ENCODE measurements around the gene CSNK2A2. TPM values are rescaled to one million over a fixed set of nuclear protein-coding genes. Genes with fewer than 3 reads are reported as not detected.
A peak's percentile ranks its signal among the peaks of the same experiment; 100 is the strongest.

CSNK2A2 gene
- total and polyA plus RNA-seq, 10 of the 15 experiments (the other 5 are each of a cell fraction or from before 2014, with no cell fraction given) = 17.4 to 79.1 (median 29.4) TPM

GRCh38 chr16:58127033-58127556, 70.8 kb downstream of the CSNK2A2 start:
- in situ Hi-C loops (cut with MboI) = loop anchor here (5.0 kb wide), 1 partner anchor 105 kb away; no protein-coding TSS in a partner anchor
- Histone ChIP-seq H3K27ac (ENCODE audit: control insufficient read depth, insufficient read depth) (no peak overlapping the region), H3K36me3 (ENCODE audit: control insufficient read depth in 2 of 2, insufficient read depth in 2 of 2, low read length in 1 of 2) (peaks cover 0 to 4% of the 10 kb centered on the region in 2 experiments; a peak in 1 of 4 replicates), H3K27me3 (replicated peaks in 1 of 2; ENCODE audit: control insufficient read depth in 2 of 2, insufficient read depth in 2 of 2, low read length in 1 of 2) (no peaks in the 10 kb centered on the region), H3K4me1 (ENCODE audit: control insufficient read depth, insufficient read depth, low read length) (peaks cover 16% of the 10 kb centered on the region), H3K4me2 (ENCODE audit: control insufficient read depth, insufficient read depth) (peak overlapping the region; percentile 99), H3K4me3 (peak overlapping the region; percentile 85), H4K20me1 (ENCODE audit: control insufficient read depth, insufficient read depth) (peaks cover 5% of the 10 kb centered on the region; the same call in 1 of the 2 replicates), H3K9ac (ENCODE audit: control insufficient read depth, insufficient read depth, low read length) (peak overlapping the region; percentile 4; the same call in 1 of the 2 replicates), H3K79me2 (ENCODE audit: control insufficient read depth, insufficient read depth, low read length) (peaks cover 54% of the 10 kb centered on the region), H3K9me3 (replicated peaks; ENCODE audit: control insufficient read depth, insufficient read depth, low read length) (no peaks in the 10 kb centered on the region), H2AFZ (ENCODE audit: control insufficient read depth, low read depth, low read length) (no peak overlapping the region)
- intact Hi-C loops (cut with micrococcal nuclease; ENCODE audit: unreplicated experiment) = loop anchor here (5.0 to 10.0 kb wide), 2 partner anchors 180 to 682 kb away; partner anchors contain the start of genes CIAPIN1 and COQ9
- ChIA-PET RAD21 (ENCODE audit: unreplicated experiment) (interaction anchor here (0.7 to 6.6 kb wide), 15 partner anchors 24 to 180 kb away, joined by 3 to 30 read pairs (median 4); partner anchors contain the start of genes MMP15, USB1 and ZNF319), POLR2A (interaction anchor here (0.5 to 0.9 kb wide), 5 partner anchors 25 to 242 kb away, joined by 3 to 7 read pairs (median 4); no protein-coding TSS in a partner anchor), SMC1A (ENCODE audit: uncharacterized antibody, unreplicated experiment) (interaction anchor here (0.7 to 3.9 kb wide), 23 partner anchors 18 to 268 kb away, joined by 3 to 25 read pairs (median 4); a partner anchor contains a TSS), CTCF (interaction anchor here (0.8 to 13.7 kb wide), 21 partner anchors 8 to 228 kb away, joined by 3 to 186 read pairs (median 5); partner anchors contain the start of gene ZNF319)
- peak; percentile 52 for ATAC-seq
- DNase-seq (ENCODE audit: low read depth, low spot score) = no peak
- no peak for FAIRE-seq
- BruUV-seq (replicated peaks) = TSS peak; percentile 57
- 40% methylated on average over 7 of the region's 7 CpGs for WGBS (ENCODE audit: insufficient coverage, insufficient replicate concordance, low lambda C conversion rate, missing lambda C conversion rate)
- TF ChIP-seq ZNF592 (IDR thresholded peaks at IDR 0.05) = no peak
- no peak for TF ChIP-seq PAX8 (IDR thresholded peaks at IDR 0.05)
- no peak for TF ChIP-seq RFX5 (IDR thresholded peaks at IDR 0.05; ENCODE audit: low read depth, low read length)
- no peak for TF ChIP-seq CHD4 (IDR thresholded peaks at IDR 0.05)
- TF ChIP-seq RELA (IDR thresholded peaks at IDR 0.05; ENCODE audit: borderline replicate concordance, partially characterized antibody) = no peak
- peak; percentile 31 for TF ChIP-seq RAD21 (IDR thresholded peaks at IDR 0.05; ENCODE audit: insufficient read depth, low read depth, low read length)
- TF ChIP-seq BACH1 (IDR thresholded peaks at IDR 0.05; ENCODE audit: borderline replicate concordance) = no peak
- peak; percentile 46 to 53 (median 48); a peak in 5 of 6 replicates for TF ChIP-seq CTCF (IDR thresholded peaks at IDR 0.05 in 2 of 3, conservative IDR thresholded peaks at IDR 0.05 in 1 of 3; ENCODE audit: control insufficient read depth in 2 of 3, extremely low read depth in 1 of 3, insufficient read depth in 1 of 3, low read depth in 3 of 3, low read length in 3 of 3)
- no peak for TF ChIP-seq ZNF207 (IDR thresholded peaks at IDR 0.05; ENCODE audit: borderline replicate concordance)
- TF ChIP-seq CEBPB (IDR thresholded peaks at IDR 0.05; ENCODE audit: borderline replicate concordance in 1 of 2, low read depth in 2 of 2, low read length in 2 of 2) = no peak
- TF ChIP-seq HDAC6 (IDR thresholded peaks at IDR 0.05; ENCODE audit: unreplicated experiment) = no peak
- TF ChIP-seq ETV6 (conservative IDR thresholded peaks at IDR 0.05 in 1 of 2, IDR thresholded peaks at IDR 0.05 in 1 of 2; ENCODE audit: borderline replicate concordance in 1 of 2, low read depth in 1 of 2) = no peak
- TF ChIP-seq CBX5 (IDR thresholded peaks at IDR 0.05; ENCODE audit: low read depth) = no peak
- peak; percentile 96 for TF ChIP-seq MXI1 (IDR thresholded peaks at IDR 0.05; ENCODE audit: low read depth, low read length)

Data from GM12878 (cell line).